Astrocyte of the cerebellum (primary cell): Measurements from ENCODE around the gene SLC7A11.
"Not testable (repeated sequence)": the region's sequence is repeated elsewhere in the genome, so short reads cannot be mapped to it uniquely, and the experiment has no call there.

Experiments used
- DNase-seq: peaks from one replicate; pipeline ENCODE4 v3.0.0-alpha.2; 2011; ENCODE audit warnings: low read depth
- H3K4me3 ChIP-seq: 2 replicates; pipeline ENCODE4 v1.5.1; 2011; ENCODE audit warnings: mild to moderate bottlenecking, low read depth, low read length, moderate library complexity
- CTCF ChIP-seq: IDR thresholded peaks from 2 replicates; pipeline ENCODE4 v1.5.1; 2012; ENCODE audit warnings: low read length, low read depth, moderate library complexity, mild to moderate bottlenecking; ENCODE audit errors: missing control alignments
- in situ Hi-C: cut with HindIII; loops from 2 replicates; pipeline ENCODE4 v1.10.0; 2017; ENCODE audit warnings: low sequenced_read_pairs

Gene SLC7A11

DNA sequence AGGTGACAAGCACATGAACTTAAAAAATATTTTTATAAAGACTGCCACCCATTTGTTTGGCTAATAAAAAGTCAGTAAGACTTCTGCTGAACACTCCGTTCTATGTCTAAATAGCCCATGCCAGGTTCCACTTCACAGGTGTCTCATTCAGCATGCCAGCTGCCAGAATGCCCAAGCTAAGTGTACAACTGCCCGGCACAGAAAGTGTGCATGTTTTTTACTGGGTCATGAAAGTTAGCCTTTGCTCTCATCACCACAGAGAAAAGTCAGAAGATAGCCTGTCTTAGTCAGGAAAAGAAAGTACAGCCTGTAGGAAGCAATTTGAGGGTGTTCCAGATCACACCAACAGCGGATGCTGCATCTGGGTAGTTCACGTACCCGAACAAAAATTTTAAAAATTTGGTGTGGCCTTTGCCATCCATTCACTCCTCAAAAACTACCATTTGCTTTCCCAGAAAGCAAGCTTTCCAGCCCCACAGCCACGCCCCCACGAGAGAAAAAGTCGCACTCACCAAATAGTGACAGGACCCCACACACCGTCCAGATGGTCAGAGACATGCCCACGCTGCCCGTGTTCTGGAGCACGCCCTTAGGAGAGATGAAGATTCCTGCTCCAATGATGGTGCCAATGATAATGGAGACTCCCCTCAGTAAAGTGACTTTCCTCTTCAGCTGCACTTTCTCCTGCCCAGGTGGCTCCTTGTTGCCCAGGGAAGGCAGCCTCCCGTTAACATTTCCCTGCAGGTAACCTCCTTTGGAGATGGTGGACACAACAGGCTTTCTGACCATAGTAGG, 671 bp downstream of the SLC7A11 start:
- DNase-seq = no peak
- no peak for TF ChIP-seq CTCF
- peak overlapping the region; percentile 44 for H3K4me3 ChIP-seq
- in situ Hi-C loops = loop anchor here (10.0 kb wide), 1 partner anchor 703 kb away; no protein-coding TSS in a partner anchor

GRCh38 chr4:138239491-138239890, 2.7 kb downstream of the SLC7A11 start:
- no peak for TF ChIP-seq CTCF
- DNase-seq = no peak
- in situ Hi-C loops = no loop called here
- no peak overlapping the region for H3K4me3 ChIP-seq

DNA sequence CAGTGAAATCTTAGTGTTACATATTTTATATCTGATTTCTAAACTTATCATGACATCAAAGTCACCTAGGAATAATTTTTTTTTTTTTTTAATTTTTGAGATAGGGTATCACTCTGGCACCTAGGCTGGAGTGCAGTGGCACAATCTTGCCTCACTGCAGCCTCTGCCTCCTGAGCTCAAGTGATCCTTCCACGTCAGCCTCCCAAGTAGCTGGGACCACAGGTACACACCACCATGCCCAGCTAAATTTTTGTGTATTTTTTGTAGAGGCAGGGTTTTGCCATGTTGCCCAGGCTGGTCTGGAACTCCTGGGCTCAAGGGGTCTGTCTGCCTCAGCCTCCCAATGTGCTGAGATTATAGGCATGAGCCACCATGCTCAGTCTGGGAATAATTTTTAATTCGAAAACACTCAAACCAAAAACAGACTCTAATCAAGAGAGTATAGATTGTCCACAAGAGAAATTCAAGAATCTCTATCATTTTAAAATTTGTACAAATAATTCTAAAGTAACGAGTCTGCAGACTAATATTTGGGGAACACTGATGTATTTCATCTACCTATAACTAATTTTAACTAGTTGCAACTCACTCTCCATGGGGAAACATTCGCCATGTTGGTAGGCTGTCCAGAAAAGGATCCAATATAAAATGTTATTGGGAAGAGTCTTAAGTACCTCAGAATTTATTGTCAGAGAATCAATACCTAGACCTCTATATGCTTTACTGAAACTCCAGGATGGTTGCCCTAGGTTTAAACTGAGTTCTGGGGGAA, 3.4 kb downstream of the SLC7A11 start:
- no peak overlapping the region for H3K4me3 ChIP-seq
- in situ Hi-C loops = no loop called here
- no peak for TF ChIP-seq CTCF
- no peak for DNase-seq

GRCh38 chr4:138237132-138237531, 5.0 kb downstream of the SLC7A11 start:
- DNase-seq, in situ Hi-C loops, H3K4me3 ChIP-seq: not testable (repeated sequence)

GRCh38 chr4:138236037-138236436, 6.1 kb downstream of the SLC7A11 start:
- in situ Hi-C loops = no loop called here
- no peak for TF ChIP-seq CTCF
- no peak overlapping the region for H3K4me3 ChIP-seq
- no peak for DNase-seq

GRCh38 chr4:138235419-138235952, 6.7 kb downstream of the SLC7A11 start:
- no peak for TF ChIP-seq CTCF
- H3K4me3 ChIP-seq = no peak overlapping the region
- DNase-seq = peak; percentile 53
- in situ Hi-C loops = no loop called here

GRCh38 chr4:138234248-138234647, 7.9 kb downstream of the SLC7A11 start:
- no peak overlapping the region for H3K4me3 ChIP-seq
- in situ Hi-C loops = no loop called here
- TF ChIP-seq CTCF = no peak
- no peak for DNase-seq
